ENCODE results near the gene GP9. TPM values are rescaled to one million over a fixed set of nuclear protein-coding genes. Genes with fewer than 3 reads are reported as not detected.
"Not testable (repeated sequence)": the region's sequence is repeated elsewhere in the genome, so short reads cannot be mapped to it uniquely, and the experiment has no call there.

Gene GP9
- total RNA-seq, 1 donor from 2014 or later, result not detected

DNA sequence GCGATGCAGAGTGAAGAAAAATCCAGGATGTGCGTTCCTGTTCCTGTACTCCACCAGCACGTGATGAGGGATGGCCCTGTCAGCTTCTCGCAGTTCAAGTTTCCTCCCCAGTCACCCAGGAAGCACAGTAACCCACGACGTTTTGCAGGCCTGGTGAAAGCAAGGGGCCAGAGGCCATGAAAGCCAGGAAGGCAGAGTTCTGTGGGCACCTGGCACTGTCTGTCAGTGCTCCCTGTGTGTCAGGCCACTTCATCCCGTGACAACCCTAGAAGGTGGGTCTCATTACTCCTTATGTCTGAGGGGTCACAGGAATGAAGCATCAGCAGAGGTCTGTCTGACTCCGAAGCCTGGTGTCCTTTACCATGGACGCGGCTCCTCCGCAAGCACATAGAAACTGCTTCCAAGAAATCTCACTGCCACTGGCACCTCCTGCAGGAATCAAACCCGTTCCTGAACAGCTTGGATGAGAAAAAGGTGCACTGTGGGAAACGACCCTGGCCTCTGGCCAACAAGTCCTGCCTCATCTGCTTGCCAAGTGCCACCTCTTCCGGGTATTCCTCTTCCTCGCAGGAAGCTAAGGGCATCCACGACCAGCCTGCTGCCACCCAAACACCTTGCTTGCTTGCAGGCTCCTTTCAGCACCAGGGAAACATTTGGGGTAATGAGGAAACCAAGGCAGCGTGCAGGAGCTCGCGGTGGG, 46.4 kb downstream of the GP9 start:
- peak; percentile 65 for DNase-seq (ENCODE audit: low read depth)

DNA sequence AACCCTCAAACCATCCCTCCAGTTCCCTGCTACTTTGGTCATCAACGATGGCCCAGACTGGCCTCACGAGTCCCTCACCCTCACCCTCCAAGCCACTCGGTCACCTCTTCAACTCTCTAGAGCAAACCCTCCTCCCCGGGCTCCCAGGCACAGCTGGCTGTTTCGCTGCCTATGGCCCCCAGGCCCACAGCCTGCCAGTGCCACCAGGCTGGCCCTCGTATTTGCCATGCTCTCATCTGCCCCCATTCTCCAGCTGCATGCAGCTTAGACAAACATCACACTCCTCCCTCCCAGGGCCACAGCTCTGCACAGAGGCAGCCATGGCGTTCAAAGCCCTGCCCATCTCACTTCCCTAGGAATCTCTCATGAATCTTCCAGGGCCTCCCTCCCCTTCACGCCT, 47.2 kb downstream of the GP9 start:
- no peak for DNase-seq (ENCODE audit: low read depth)

DNA sequence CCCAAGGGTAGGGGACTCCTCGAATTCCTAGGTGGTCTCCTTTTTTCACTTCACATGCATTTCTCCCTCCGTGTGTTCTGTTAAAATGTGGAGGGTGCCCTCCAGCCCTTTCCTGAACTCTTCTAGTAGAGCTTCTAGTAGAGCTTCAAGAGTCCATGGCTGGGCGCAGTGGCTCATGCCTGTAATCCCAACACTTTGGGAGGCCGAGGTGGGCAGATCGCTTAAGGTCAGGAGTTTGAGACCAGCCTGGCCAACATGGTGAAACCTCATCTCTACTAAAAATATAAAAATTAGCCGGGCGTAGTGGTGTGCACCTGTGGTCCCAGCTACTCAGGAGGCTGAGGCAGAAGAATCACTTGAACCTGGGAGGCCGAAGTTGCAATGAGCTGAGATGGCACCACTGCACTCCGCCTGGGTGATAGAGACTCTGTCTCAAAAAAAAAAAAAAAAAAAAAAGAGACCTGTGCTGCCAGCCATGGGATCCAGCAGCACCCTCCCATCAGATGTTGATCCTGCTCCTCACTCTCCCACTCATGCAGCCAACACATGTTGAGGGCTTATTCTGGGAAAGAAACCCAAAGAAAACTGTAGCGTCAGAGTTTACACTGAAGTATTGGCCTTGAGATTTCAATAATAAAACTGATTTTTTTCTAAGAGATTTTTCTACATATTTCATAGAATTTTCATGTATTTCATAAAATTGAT, 50.6 kb downstream of the GP9 start:
- not testable (repeated sequence) for DNase-seq (ENCODE audit: low read depth)

Other genes with a start within 250 kb of the GP9 start
- 38.1 and 42.3 TPM in 2 replicates for gene ACAD9, start 181.2 kb upstream of the GP9 start, total RNA-seq
- gene CFAP92, start 66.7 kb upstream of the GP9 start, total RNA-seq, result 0.05 and 0.08 TPM in 2 replicates
- gene EFCC1, start 59.5 kb upstream of the GP9 start, total RNA-seq, result 1.6 and 4.6 TPM in 2 replicates
- gene RAB43, start 61.0 kb downstream of the GP9 start, total RNA-seq, result 8.4 and 8.7 TPM in 2 replicates
- gene ISY1, start 100.3 kb downstream of the GP9 start, total RNA-seq, result 29.9 and 39.4 TPM in 2 replicates
- gene CNBP, start 123.1 kb downstream of the GP9 start, total RNA-seq, result 398 and 566 TPM in 2 replicates
- 161 and 231 TPM in 2 replicates for gene COPG1, start 188.8 kb downstream of the GP9 start, total RNA-seq
- 10.6 and 16.1 TPM in 2 replicates for gene HMCES, start 218.1 kb downstream of the GP9 start, total RNA-seq